ENCODE measurements around the gene NRCAM.
A peak's percentile ranks its signal among the peaks of the same experiment; 100 is the strongest.
"Not testable (repeated sequence)": the region's sequence is repeated elsewhere in the genome, so short reads cannot be mapped to it uniquely, and the experiment has no call there.

NRCAM gene

DNA sequence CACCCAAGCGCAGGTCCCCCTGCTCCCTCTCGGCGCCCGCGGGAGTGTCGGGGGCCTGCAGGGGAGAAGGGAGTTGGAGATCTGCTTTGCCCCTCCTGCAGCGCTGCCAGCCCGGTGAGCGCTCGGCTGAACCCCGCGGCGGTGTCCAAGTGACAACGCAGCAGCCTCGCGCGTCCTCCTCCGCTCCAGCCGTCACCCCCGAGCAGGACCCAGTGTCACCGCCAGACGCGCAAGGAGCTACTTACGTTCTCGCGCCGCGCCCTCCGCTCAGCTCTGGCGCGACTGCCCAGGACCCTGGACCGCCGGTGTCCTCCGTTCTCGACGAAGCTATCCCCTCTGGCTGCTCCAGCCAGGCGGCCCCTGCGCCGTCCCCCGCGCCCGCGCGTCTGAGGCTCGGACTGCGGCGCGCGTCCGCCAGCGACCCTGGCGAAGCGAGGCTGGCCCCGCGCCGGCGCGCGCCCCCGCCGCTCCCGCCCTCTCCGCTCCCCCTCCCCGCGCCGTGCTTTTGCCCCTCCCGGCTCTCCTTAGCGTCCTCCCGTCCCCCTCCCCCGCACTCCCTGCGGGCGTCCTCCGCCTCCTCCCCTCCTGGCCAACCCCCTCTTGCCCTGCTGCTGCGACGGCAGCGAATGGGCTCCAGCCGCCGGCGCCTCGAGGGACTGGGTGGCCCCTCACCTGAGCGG lies at the start of gene NRCAM:
NRCAM (minus strand) TSS at position 439 of the 680 bp plus-strand sequence. CDS start 216,372 bp downstream, outside the sequence.
- Histone ChIP-seq H3K9ac (ENCODE audit: low read length) (no peak within 1 kb of the TSS), H2AFZ (ENCODE audit: low read length) (peak within 1 kb of the TSS; percentile 25), H3K4me3 (ENCODE audit: low read length) (peak within 1 kb of the TSS; percentile 52), H3K27ac (ENCODE audit: low read length) (no peak within 1 kb of the TSS), H3F3A (ENCODE audit: insufficient read depth, low read length) (no peaks in the 10 kb centered on the region), H3K27me3 (replicated peaks; ENCODE audit: insufficient read depth, low read length) (peaks cover 24% of the 10 kb centered on the region), H3K79me2 (ENCODE audit: low read length) (no peaks in the 10 kb centered on the region), H3K4me1 (ENCODE audit: low read length) (no peaks in the 10 kb centered on the region), H3K36me3 (replicated peaks; ENCODE audit: insufficient read depth, low read length) (no peaks in the 10 kb centered on the region), H4K20me1 (ENCODE audit: insufficient read depth, low read length) (no peaks in the 10 kb centered on the region), H3K4me2 (ENCODE audit: low read depth, low read length) (peak within 1 kb of the TSS; percentile 78), H3K9me3 (replicated peaks; ENCODE audit: insufficient read depth, low read length) (no peaks in the 10 kb centered on the region), H3K9me2 (replicated peaks; ENCODE audit: insufficient read depth, low read length) (no peaks in the 10 kb centered on the region)
- TF ChIP-seq EZH2 (optimal IDR thresholded peaks at IDR 0.05; ENCODE audit: low read depth, low read length) (no peak), EZH2phosphoT487 (IDR thresholded peaks at IDR 0.05; ENCODE audit: low read length) (no peak)
- TF ChIP-seq, protein P1, sequence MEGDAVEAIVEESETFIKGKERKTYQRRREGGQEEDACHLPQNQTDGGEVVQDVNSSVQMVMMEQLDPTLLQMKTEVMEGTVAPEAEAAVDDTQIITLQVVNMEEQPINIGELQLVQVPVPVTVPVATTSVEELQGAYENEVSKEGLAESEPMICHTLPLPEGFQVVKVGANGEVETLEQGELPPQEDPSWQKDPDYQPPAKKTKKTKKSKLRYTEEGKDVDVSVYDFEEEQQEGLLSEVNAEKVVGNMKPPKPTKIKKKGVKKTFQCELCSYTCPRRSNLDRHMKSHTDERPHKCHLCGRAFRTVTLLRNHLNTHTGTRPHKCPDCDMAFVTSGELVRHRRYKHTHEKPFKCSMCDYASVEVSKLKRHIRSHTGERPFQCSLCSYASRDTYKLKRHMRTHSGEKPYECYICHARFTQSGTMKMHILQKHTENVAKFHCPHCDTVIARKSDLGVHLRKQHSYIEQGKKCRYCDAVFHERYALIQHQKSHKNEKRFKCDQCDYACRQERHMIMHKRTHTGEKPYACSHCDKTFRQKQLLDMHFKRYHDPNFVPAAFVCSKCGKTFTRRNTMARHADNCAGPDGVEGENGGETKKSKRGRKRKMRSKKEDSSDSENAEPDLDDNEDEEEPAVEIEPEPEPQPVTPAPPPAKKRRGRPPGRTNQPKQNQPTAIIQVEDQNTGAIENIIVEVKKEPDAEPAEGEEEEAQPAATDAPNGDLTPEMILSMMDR (IDR thresholded peaks at IDR 0.05; ENCODE audit: low read length) = no peak
- no peak for DNase-seq

DNA sequence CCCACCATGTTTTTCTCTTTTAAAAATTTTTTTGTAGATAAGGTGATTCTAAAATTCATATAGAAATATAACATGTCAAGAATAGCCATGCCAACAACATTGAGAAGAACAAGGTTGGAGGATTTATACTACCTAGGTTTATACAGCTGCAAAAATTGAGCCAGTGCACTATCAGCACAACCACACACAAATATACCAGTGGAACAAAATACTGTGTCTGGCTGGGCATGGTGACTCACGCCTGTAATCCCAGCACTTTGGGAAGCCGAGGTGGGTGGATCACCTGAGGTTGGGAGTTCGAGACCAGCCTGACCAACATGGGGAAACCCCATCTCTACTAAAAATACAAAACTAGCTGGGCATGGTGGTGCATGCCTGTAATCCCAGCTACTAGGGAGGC lies 48.3 kb upstream of the NRCAM start:
- H3K9me2 ChIP-seq (replicated peaks; ENCODE audit: insufficient read depth, low read length); H2AFZ ChIP-seq (ENCODE audit: low read length); H3K27me3 ChIP-seq (replicated peaks; ENCODE audit: insufficient read depth, low read length); H3K27ac ChIP-seq (ENCODE audit: low read length); H4K20me1 ChIP-seq (ENCODE audit: insufficient read depth, low read length); H3F3A ChIP-seq (ENCODE audit: insufficient read depth, low read length); H3K4me1 ChIP-seq (ENCODE audit: low read length); H3K36me3 ChIP-seq (replicated peaks; ENCODE audit: insufficient read depth, low read length); H3K79me2 ChIP-seq (ENCODE audit: low read length); H3K9me3 ChIP-seq (replicated peaks; ENCODE audit: insufficient read depth, low read length); H3K4me3 ChIP-seq (ENCODE audit: low read length); H3K9ac ChIP-seq (ENCODE audit: low read length); H3K4me2 ChIP-seq (ENCODE audit: low read depth, low read length); DNase-seq: not testable (repeated sequence)

DNA sequence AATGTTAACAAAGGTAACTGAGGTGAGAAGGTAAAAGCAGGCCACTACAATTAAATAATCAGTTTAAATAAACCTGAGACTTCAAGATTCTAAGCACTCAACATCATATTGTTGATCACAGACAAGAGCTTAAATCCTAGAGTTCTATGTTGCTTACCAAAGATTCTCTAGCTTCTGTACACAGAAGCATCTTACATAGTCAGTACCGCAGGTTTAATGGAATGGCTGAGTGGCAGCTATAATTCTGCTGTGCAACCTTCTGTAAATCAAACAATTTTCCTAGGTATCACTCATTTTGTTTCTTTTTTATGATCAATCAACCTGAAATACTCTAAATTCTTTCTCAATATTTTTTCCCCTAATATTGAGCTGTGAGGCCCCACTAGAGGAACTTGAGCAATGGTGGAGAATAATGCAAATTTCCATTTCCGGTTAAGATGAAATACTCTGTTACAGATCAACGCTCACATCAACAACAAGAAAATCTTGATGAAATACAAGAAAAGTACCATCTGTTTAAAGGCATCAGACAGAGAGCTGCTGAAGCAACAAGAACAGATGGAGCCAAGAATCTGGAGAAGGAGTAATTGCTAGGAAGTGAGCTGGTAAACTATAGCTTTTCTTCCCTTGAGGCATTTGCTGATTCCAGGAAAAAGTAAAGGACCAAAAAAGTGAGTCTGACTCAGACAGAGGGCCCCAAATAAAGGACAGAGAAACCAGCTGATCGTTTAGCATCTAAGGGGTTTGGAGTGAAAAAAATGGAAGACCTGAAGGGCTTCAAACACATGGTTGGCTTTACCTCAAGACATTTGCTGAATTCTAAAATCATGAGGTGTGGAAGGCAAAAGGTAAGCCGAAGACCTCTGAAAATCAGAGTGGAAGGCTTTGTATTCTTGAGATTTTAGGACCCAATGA lies 47.1 kb upstream of the NRCAM start:
- H4K20me1 ChIP-seq (ENCODE audit: insufficient read depth, low read length) = no peaks in the 10 kb centered on the region
- no peak overlapping the region for H2AFZ ChIP-seq (ENCODE audit: low read length)
- H3K9me3 ChIP-seq (replicated peaks; ENCODE audit: insufficient read depth, low read length) = no peaks in the 10 kb centered on the region; the same call in 1 of the 2 replicates
- TF ChIP-seq EZH2 (optimal IDR thresholded peaks at IDR 0.05; ENCODE audit: low read depth, low read length) = no peak
- TF ChIP-seq, protein P1 (IDR thresholded peaks at IDR 0.05; ENCODE audit: low read length) = no peak
- TF ChIP-seq EZH2phosphoT487 (IDR thresholded peaks at IDR 0.05; ENCODE audit: low read length) = no peak
- no peaks in the 10 kb centered on the region; the same call in 1 of the 2 replicates for H3K79me2 ChIP-seq (ENCODE audit: low read length)
- no peak overlapping the region for H3K9ac ChIP-seq (ENCODE audit: low read length)
- no peak for DNase-seq
- no peak overlapping the region for H3K4me2 ChIP-seq (ENCODE audit: low read depth, low read length)
- H3K27ac ChIP-seq (ENCODE audit: low read length) = no peak overlapping the region
- 0 out of 2 replicates have a peak, but pooled peaks cover 4% of the 10 kb centered on the region for H3K36me3 ChIP-seq (replicated peaks; ENCODE audit: insufficient read depth, low read length)
- H3F3A ChIP-seq (ENCODE audit: insufficient read depth, low read length) = no peaks in the 10 kb centered on the region
- H3K9me2 ChIP-seq (replicated peaks; ENCODE audit: insufficient read depth, low read length) = no peaks in the 10 kb centered on the region
- H3K4me3 ChIP-seq (ENCODE audit: low read length) = no peak overlapping the region
- H3K27me3 ChIP-seq (replicated peaks; ENCODE audit: insufficient read depth, low read length) = no peaks in the 10 kb centered on the region
- H3K4me1 ChIP-seq (ENCODE audit: low read length) = no peaks in the 10 kb centered on the region

All from MM.1S (cell line).